Osteoblast (primary cell): Measurements from ENCODE around the gene CAPN5. TPM values are rescaled to one million over a fixed set of nuclear protein-coding genes. Genes with fewer than 3 reads are reported as not detected.
A peak's percentile ranks its signal among the peaks of the same experiment; 100 is the strongest.

Experiments used
- DNase-seq: peaks from one replicate; pipeline ENCODE4 v3.0.0; 2011; ENCODE audit warnings: low spot score, mixed read lengths; ENCODE audit not compliant: insufficient read length; ENCODE audit errors: missing footprints
- H2AFZ ChIP-seq: 2 replicates; pipeline ENCODE4 v1.6.0; 2011; ENCODE audit warnings: mild to moderate bottlenecking, low read length
- H3K27ac ChIP-seq: 2 replicates; pipeline ENCODE4 v1.5.1; 2011; ENCODE audit warnings: mild to moderate bottlenecking, low read depth, low read length, moderate library complexity
- H3K27me3 ChIP-seq: 2 replicates; pipeline ENCODE4 v1.6.0; 2012; ENCODE audit warnings: mild to moderate bottlenecking, control low read depth, inconsistent platforms, low read length, moderate library complexity; ENCODE audit not compliant: insufficient read depth
- H3K36me3 ChIP-seq: 2 replicates; pipeline ENCODE4 v1.5.1; 2011; ENCODE audit warnings: mild to moderate bottlenecking, low read length, control low read depth, moderate library complexity; ENCODE audit not compliant: insufficient read depth
- H3K4me1 ChIP-seq: 2 replicates; pipeline ENCODE4 v1.5.1; 2011; ENCODE audit warnings: mild to moderate bottlenecking, low read length, control low read depth, moderate library complexity; ENCODE audit not compliant: insufficient read depth
- H3K4me2 ChIP-seq: 2 replicates; pipeline ENCODE4 v1.6.0; 2011; ENCODE audit warnings: mild to moderate bottlenecking, low read length; ENCODE audit not compliant: insufficient read depth
- H3K4me3 ChIP-seq: fragments of 200-600 bp; sonication (generic); 3 replicates; pipeline ENCODE4 v1.5.1; 2012; ENCODE audit warnings: mild to moderate bottlenecking, low read length, inconsistent platforms; ENCODE audit not compliant: insufficient read depth
- H3K79me2 ChIP-seq: 2 replicates; pipeline ENCODE4 v1.6.0; 2012; ENCODE audit warnings: mild to moderate bottlenecking, low read length, control low read depth, inconsistent platforms; ENCODE audit not compliant: insufficient read depth
- H3K9me3 ChIP-seq: 2 replicates; pipeline ENCODE4 v1.5.1; 2011; ENCODE audit warnings: low read depth, low read length, control low read depth
- H4K20me1 ChIP-seq: 2 replicates; pipeline ENCODE4 v1.6.0; 2012; ENCODE audit warnings: mild to moderate bottlenecking, low read length, control low read depth; ENCODE audit not compliant: insufficient read depth
- CTCF ChIP-seq: IDR thresholded peaks from 2 replicates; pipeline ENCODE4 v1.5.1; 2011; ENCODE audit warnings: mild to moderate bottlenecking, low read depth, low read length, moderate library complexity; ENCODE audit errors: extremely low read depth
- total RNA-seq: library from RNA; depleted of rRNA; stranded (reverse); fragments of >200 nt; gene quantifications from 2 replicates; pipeline ENCODE4 v1.2.3, GENCODE V29; 2012

Gene CAPN5
- total RNA-seq, 1 donor = 6.5 TPM

DNA sequence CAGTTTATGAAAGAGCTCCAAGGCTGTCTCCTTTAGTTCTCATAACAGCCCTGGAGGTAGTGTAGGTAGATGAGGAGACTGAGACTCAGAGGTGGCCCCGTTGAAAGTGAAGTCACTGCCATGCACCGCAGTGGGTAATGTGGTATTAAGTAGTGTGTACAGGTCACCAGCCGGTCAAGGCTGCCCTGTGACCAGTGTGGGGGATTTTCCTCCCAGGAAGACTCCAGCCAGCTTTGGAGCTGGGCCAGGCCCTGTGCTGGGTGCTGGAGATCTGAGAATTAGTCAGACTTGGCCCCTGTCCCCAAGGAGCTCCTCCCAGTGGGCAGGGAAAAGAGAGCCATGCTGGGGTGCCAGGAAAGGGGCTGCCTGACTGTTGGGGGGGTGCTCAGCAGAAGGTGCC is 41.2 kb downstream of the CAPN5 start:
- Histone ChIP-seq H3K79me2 (peaks cover 2% of the 10 kb centered on the region), H2AFZ (no peak overlapping the region), H3K4me1 (peaks cover 45% of the 10 kb centered on the region), H3K27me3 (no peaks in the 10 kb centered on the region), H3K36me3 (no peaks in the 10 kb centered on the region), H3K27ac (peak overlapping the region; percentile 83), H3K4me2 (peak overlapping the region; percentile 55), H4K20me1 (peaks cover 4% of the 10 kb centered on the region), H3K4me3 (peak overlapping the region; percentile 31), H3K9me3 (no peaks in the 10 kb centered on the region)
- DNase-seq = peak; percentile 99
- no peak for TF ChIP-seq CTCF

- H3K9me3 ChIP-seq = no peaks in the 10 kb centered on the region
- H3K36me3 ChIP-seq = no peaks in the 10 kb centered on the region
- H3K79me2 ChIP-seq = peaks cover 2% of the 10 kb centered on the region
- no peak overlapping the region for H3K4me3 ChIP-seq
- H2AFZ ChIP-seq = no peak overlapping the region
- H3K4me2 ChIP-seq = no peak overlapping the region
- H3K4me1 ChIP-seq = peaks cover 45% of the 10 kb centered on the region
- H3K27ac ChIP-seq = peak overlapping the region; percentile 83
- no peaks in the 10 kb centered on the region for H3K27me3 ChIP-seq
- H4K20me1 ChIP-seq = peaks cover 4% of the 10 kb centered on the region
- DNase-seq = no peak
- TF ChIP-seq CTCF = no peak
Measured at GRCh38 chr11:77108436-77108835, 41.7 kb downstream of the CAPN5 start.

DNA sequence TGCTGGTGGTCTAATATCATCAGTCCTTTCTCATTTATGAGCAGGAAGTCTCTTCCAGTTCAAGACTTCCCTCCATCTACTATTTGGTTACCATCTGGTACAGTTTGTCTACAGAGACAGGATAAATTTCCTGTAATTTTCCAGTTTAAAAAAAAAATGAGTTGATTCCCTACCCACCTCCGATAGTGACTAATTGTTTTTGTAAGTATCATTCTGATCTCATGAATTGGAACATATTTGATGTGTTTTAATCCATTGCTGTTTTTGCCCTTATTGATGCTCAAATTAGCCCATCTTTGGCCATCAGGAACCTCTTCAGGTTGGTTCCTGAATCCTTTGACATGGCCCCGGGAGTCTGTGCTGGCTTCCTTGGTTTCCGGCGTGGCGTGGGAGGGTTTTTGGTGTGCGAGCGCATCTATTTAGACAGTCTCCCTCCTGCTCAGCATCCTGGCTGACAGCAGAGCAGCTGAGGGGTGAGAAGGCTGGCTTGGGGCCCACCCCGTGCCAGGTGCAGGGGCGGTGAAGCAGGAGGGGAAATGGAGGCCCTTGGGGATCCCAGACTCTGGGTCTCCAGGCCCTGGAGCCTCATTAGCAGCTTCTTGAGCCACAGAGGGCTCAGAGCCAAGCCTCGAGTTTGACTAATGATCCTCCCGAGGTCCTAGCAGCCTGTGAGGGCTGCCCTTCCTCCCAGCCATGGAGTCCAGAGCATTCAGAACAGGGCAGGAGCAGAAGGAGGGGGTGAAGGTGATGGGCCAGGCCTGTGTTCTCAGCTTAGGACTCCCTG is 42.7 kb downstream of the CAPN5 start:
- DNase-seq = peak; percentile 95
- H4K20me1 ChIP-seq = peaks cover 4% of the 10 kb centered on the region
- no peak for TF ChIP-seq CTCF
- peak overlapping the region; percentile 60 for H3K4me2 ChIP-seq
- H3K27ac ChIP-seq = peak overlapping the region; percentile 83
- H3K79me2 ChIP-seq = peaks cover 2% of the 10 kb centered on the region
- H3K4me1 ChIP-seq = peaks cover 45% of the 10 kb centered on the region
- no peaks in the 10 kb centered on the region for H3K36me3 ChIP-seq
- no peaks in the 10 kb centered on the region for H3K27me3 ChIP-seq
- no peak overlapping the region for H3K4me3 ChIP-seq
- peak overlapping the region; percentile 12 for H2AFZ ChIP-seq
- no peaks in the 10 kb centered on the region for H3K9me3 ChIP-seq

- peaks cover 45% of the 10 kb centered on the region for H3K4me1 ChIP-seq
- TF ChIP-seq CTCF = no peak
- peak; percentile 80 for DNase-seq
- peaks cover 4% of the 10 kb centered on the region for H4K20me1 ChIP-seq
- peaks cover 2% of the 10 kb centered on the region for H3K79me2 ChIP-seq
- H3K4me3 ChIP-seq = no peak overlapping the region
- H3K36me3 ChIP-seq = no peaks in the 10 kb centered on the region
- no peak overlapping the region for H3K27ac ChIP-seq
- H2AFZ ChIP-seq = no peak overlapping the region
- no peaks in the 10 kb centered on the region for H3K27me3 ChIP-seq
- no peak overlapping the region for H3K4me2 ChIP-seq
- H3K9me3 ChIP-seq = no peaks in the 10 kb centered on the region
Measured at GRCh38 chr11:77110836-77111235, 44.1 kb downstream of the CAPN5 start.
